Activated CD4-positive, alpha-beta memory T cell treated with anti-CD3 and anti-CD28 coated beads, Interleukin-2, amount 10 ng/mL, durations not matched to agents 7 days and 5 days (primary cell): Measurements from ENCODE around the gene PLA2G15. TPM values are rescaled to one million over a fixed set of nuclear protein-coding genes. Genes with fewer than 3 reads are reported as not detected.

Experiments used
- CTCF ChIA-PET: fragments of 350-600 bp; sonication (Branson Sonifier 250); formaldehyde crosslinking; loops from one replicate; lab custom pipeline; 2021; ENCODE audit warnings: antibody characterized with exemption, inconsistent platforms; lab: Charles Lee
- POLR2A ChIA-PET: fragments of 350-600 bp; sonication (Branson Sonifier 250); formaldehyde crosslinking; loops from one replicate; lab custom pipeline; 2021; ENCODE audit warnings: antibody characterized with exemption; lab: Charles Lee
- DNase-seq: peaks from one replicate; pipeline ENCODE4 v3.0.0-alpha.2; 2020
- H3K27ac Mint-ChIP-seq: one replicate; pipeline ENCODE4 v1.8.0; 2021; ENCODE audit warnings: mild to moderate bottlenecking, mixed read lengths
- H3K27me3 Mint-ChIP-seq: one replicate; pipeline ENCODE4 v1.8.0; 2021; ENCODE audit warnings: mixed read lengths
- H3K36me3 Mint-ChIP-seq: one replicate; pipeline ENCODE4 v1.8.0; 2021; ENCODE audit warnings: low read depth, mixed read lengths
- H3K4me1 Mint-ChIP-seq: one replicate; pipeline ENCODE4 v1.8.0; 2021; ENCODE audit warnings: mixed read lengths
- H3K4me3 Mint-ChIP-seq: one replicate; pipeline ENCODE4 v1.8.0; 2021; ENCODE audit warnings: mild to moderate bottlenecking, mixed read lengths
- H3K9me3 Mint-ChIP-seq: one replicate; pipeline ENCODE4 v1.8.0; 2021; ENCODE audit warnings: mixed read lengths
- total RNA-seq, 2 experiments: library from RNA; stranded (reverse); gene quantifications; one replicate each; pipeline ENCODE4 v1.2.3, GENCODE V29; 2021

The PLA2G15 gene, protein sequence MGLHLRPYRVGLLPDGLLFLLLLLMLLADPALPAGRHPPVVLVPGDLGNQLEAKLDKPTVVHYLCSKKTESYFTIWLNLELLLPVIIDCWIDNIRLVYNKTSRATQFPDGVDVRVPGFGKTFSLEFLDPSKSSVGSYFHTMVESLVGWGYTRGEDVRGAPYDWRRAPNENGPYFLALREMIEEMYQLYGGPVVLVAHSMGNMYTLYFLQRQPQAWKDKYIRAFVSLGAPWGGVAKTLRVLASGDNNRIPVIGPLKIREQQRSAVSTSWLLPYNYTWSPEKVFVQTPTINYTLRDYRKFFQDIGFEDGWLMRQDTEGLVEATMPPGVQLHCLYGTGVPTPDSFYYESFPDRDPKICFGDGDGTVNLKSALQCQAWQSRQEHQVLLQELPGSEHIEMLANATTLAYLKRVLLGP
- total RNA-seq = 1 to 10 TPM; 7.4 to 7.5 TPM

DNA sequence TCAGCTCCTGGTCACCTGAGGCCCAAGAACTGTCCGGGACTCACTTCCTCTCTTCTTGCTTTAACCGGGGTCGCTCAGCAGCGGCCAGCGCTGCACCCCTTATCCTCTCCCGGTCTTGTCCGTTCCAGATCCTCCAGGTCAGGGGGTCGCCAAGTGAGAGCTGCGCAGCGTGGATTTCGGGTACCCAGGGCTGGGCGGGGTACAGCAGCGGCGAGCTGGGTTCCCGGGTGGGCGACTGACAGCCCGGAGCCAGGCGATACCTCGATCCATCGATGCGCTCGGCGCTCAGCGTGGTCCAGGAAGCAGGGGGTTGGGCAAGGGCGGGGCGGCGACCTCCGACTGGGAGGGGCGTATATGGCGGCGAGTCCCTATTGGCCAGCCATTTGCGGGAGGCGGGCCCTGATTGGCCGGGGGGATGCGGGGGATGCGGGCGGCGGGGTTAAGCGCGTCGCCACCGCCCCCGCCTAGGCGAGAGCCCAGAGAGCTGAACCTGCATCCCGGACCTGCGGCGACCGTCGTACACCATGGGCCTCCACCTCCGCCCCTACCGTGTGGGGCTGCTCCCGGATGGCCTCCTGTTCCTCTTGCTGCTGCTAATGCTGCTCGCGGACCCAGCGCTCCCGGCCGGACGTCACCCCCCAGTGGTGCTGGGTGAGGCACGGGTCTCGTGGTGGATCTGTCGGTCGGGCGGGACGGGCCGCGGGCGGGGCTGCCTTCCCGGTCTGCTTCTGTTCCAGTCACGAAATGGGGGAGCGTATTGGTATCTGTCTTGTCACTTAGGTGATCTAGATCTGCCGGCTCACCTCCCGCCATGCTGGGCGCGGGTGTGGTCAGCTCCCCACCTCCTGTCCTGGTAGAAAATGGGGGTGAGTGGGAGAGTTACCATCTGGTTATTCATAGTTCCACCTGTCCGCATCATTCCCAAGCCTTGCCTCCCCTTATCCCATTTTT, at the start of gene PLA2G15:
Gene PLA2G15, plus strand, starts transcription at position 471 of the 951 bp plus-strand sequence. Its CDS starts 54 bp downstream, at position 525.
- H3K27me3 Mint-ChIP-seq = peaks cover 1% of the 10 kb centered on the region
- H3K4me3 Mint-ChIP-seq = peak within 1 kb of the TSS; percentile 96
- H3K36me3 Mint-ChIP-seq = no peaks in the 10 kb centered on the region
- peaks cover 23% of the 10 kb centered on the region for H3K4me1 Mint-ChIP-seq
- ChIA-PET CTCF (interaction anchor here (0.9 to 3.6 kb wide), 5 partner anchors 13 to 83 kb away, joined by 3 to 19 read pairs (median 8); partner anchors contain the start of genes PRMT7 and SLC7A6), POLR2A (interaction anchor here (0.7 to 2.3 kb wide), 11 partner anchors 9 to 411 kb away, joined by 3 to 11 read pairs (median 4); partner anchors contain the start of genes ESRP2, PRMT7, SLC7A6 and SLC7A6OS)
- peak within 1 kb of the TSS; percentile 79 for H3K27ac Mint-ChIP-seq
- H3K9me3 Mint-ChIP-seq = no peaks in the 10 kb centered on the region
- DNase-seq = peak; percentile 96

DNA sequence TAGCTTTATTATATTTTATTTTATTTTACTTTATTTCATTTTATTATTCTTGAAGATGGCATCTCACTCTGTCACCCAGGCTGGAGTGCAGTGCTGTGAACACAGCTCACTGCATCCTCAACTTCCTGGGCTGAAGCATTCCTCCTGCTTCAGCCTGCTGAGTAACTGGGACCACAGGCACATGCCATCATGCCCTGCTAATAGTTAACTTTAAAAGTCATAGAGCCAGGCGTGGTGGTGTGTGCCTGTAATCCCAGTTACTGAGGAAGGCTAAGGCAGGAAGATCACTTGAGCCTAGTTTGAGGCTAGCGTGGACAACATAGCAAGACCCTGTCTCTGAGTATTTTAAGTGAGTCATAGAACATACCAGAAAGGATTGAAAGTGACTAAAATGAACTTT, 47.9 kb upstream of the PLA2G15 start:
- ChIA-PET POLR2A (no interaction called here), CTCF (interaction anchor here (0.7 kb wide), 1 partner anchor 117 kb away, joined by 3 read pairs; no protein-coding TSS in a partner anchor)
- no peak for DNase-seq
- no peaks in the 10 kb centered on the region for H3K27me3 Mint-ChIP-seq
- peaks cover 11% of the 10 kb centered on the region for H3K4me1 Mint-ChIP-seq
- H3K27ac Mint-ChIP-seq = no peak overlapping the region
- H3K36me3 Mint-ChIP-seq = peaks cover 30% of the 10 kb centered on the region
- H3K4me3 Mint-ChIP-seq = no peak overlapping the region
- H3K9me3 Mint-ChIP-seq = no peaks in the 10 kb centered on the region

DNA sequence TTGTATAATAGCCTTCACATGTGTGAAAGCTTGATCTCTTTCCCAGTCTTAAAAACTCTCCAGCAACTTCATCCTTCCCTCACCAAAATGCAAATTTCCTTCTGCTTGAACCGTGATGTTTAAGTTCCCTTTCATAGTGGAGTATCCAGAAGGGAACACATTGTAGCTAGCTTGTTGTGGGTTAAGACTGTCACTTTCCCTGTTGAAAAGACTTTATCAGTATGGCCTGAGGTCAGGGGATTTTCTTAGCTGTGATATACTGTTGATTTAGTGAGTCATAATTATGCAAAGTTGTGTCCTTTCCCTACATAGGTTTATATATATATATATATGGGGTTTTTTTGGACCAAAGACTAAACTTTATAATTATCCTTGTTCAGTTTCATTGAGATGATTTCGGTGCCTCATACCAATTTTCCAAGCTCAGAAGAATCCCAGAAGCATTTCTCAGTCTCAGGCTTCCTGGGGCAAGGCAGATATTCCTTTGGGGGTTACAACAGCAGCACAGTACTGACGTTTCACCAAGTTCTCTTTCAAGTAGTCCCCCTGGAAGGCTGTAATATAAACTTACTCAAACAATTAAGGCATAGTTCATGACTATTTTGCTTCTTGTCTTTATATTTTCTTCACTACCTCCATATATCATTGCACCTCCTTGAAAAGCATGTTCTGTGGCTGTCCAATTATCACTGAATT, 44.9 kb upstream of the PLA2G15 start:
- ChIA-PET POLR2A (no interaction called here), CTCF (no interaction called here)
- Mint-ChIP-seq H3K9me3 (no peaks in the 10 kb centered on the region), H3K4me1 (peaks cover 11% of the 10 kb centered on the region), H3K27me3 (no peaks in the 10 kb centered on the region), H3K4me3 (no peak overlapping the region), H3K36me3 (peaks cover 18% of the 10 kb centered on the region), H3K27ac (no peak overlapping the region)
- DNase-seq = no peak

DNA sequence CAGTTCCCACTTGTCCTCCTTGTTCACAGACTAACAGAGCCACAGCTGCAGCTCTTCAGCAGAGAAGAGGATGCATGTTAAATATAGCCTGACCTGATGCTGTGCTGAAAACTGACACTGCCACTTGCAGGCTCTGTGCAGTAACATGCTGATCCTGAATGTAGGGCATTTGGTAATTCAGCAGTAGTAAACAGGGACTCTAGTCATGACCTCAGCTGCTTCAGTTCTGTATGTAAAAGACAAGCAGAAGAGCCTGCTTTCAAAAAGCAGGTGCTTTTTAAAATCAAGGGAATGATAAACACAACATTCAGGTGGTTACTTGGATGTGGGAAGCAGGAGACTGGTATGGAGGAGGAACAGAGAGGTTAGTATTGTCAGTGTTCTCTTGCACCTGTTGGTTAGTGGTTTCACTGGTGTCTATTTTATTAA, 43.1 kb upstream of the PLA2G15 start:
- Mint-ChIP-seq H3K4me1 (peaks cover 11% of the 10 kb centered on the region), H3K27me3 (no peaks in the 10 kb centered on the region), H3K9me3 (no peaks in the 10 kb centered on the region), H3K27ac (no peak overlapping the region), H3K36me3 (peaks cover 25% of the 10 kb centered on the region), H3K4me3 (no peak overlapping the region)
- ChIA-PET POLR2A (no interaction called here), CTCF (no interaction called here)
- no peak for DNase-seq

DNA sequence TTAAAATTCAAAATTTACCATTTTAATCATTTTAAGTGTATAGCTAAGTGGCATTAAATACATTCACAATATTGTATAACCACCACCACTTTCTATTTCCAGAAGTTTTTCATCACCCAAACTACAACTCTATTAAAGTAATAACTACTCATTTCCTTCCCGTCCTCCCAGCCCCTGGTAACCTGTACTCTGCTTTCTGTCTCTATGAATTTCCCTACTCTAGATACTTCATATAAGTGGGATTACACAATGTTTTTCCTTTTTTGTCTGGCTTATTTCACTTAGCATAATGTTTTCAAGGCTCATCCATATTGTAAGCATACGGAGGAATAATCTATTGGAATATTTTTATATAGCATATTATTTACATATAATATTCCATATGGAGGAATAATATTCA, 38.9 kb upstream of the PLA2G15 start:
- Mint-ChIP-seq H3K36me3 (peaks cover 46% of the 10 kb centered on the region), H3K9me3 (no peaks in the 10 kb centered on the region), H3K27me3 (no peaks in the 10 kb centered on the region), H3K4me3 (no peak overlapping the region), H3K4me1 (peaks cover 29% of the 10 kb centered on the region), H3K27ac (no peak overlapping the region)
- DNase-seq = no peak
- ChIA-PET POLR2A (interaction anchor here (1.1 kb wide), 1 partner anchor 1655 kb away, joined by 3 read pairs; no protein-coding TSS in a partner anchor), CTCF (interaction anchor here (0.8 kb wide), 1 partner anchor 8 kb away, joined by 3 read pairs; no protein-coding TSS in a partner anchor)

DNA sequence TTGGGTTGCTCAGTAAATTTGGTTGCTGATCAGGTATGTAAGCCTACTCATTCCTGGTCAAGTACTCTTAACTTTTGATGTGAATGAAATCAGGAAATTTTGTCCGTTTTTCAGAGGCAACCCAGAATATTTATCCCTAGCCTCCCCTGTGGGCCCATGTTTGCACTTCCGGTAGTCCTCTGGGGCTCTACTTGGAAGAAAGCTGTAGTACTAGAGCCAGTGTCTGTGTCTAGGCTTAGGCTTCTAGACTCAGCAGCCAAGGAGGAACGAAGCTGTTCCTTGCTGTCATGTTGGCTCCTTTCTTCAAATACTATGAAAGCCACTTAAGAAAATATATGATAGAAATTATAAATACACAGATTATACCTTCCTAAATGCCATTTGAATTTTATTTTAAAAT, 30.4 kb upstream of the PLA2G15 start:
- Mint-ChIP-seq H3K36me3 (peaks cover 50% of the 10 kb centered on the region), H3K27me3 (no peaks in the 10 kb centered on the region), H3K4me3 (no peak overlapping the region), H3K9me3 (no peaks in the 10 kb centered on the region), H3K27ac (no peak overlapping the region), H3K4me1 (peaks cover 30% of the 10 kb centered on the region)
- ChIA-PET POLR2A (interaction anchor here (0.7 kb wide), 1 partner anchor 27 kb away, joined by 3 read pairs; no protein-coding TSS in a partner anchor), CTCF (interaction anchor here (1.1 kb wide), 1 partner anchor 174 kb away, joined by 3 read pairs; no protein-coding TSS in a partner anchor)
- no peak for DNase-seq

DNA sequence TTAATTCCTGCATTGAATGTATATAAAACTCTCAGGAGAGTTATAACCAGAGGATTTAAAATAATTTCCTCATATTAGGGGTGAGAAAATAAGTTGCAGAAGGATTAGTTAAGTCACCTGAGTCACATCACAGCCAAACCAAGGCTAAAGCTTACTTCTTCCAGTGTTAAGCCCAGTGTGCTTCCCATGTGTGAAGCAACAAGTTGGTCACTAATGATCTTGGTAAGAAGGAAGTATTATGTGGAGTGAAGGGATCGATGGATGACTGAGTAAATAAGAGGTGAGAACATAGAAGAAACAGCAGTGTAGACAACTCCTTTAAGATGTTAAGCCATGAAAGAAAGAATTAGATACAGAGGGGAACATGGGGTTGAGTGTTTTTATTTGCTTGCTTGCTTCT, 29.9 kb upstream of the PLA2G15 start:
- CTCF ChIA-PET = no interaction called here
- Mint-ChIP-seq H3K4me3 (no peak overlapping the region), H3K9me3 (no peaks in the 10 kb centered on the region), H3K27me3 (no peaks in the 10 kb centered on the region), H3K4me1 (peaks cover 32% of the 10 kb centered on the region), H3K27ac (no peak overlapping the region), H3K36me3 (peaks cover 51% of the 10 kb centered on the region)
- POLR2A ChIA-PET = interaction anchor here (0.7 kb wide), 1 partner anchor 27 kb away, joined by 3 read pairs; no protein-coding TSS in a partner anchor
- no peak for DNase-seq

DNA sequence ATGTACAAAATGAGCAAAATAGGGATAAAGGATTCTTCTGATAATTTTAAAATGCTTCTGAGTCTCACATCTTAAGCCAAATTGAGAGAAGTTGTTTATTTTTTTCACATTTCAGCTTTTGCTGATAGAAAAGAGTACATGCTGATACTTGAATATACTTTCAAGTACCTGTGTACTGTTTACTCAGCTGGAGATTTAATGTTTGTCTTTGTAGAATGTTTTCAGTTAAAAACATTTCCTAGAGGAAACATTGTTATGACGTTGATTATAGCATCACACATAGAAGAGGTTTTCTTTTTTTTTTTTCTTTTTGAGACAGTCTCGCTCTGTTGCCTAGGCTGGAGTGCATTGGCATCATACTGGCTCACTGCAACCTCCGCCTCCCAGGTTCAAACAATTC, 28.9 kb upstream of the PLA2G15 start:
- POLR2A ChIA-PET = no interaction called here

DNA sequence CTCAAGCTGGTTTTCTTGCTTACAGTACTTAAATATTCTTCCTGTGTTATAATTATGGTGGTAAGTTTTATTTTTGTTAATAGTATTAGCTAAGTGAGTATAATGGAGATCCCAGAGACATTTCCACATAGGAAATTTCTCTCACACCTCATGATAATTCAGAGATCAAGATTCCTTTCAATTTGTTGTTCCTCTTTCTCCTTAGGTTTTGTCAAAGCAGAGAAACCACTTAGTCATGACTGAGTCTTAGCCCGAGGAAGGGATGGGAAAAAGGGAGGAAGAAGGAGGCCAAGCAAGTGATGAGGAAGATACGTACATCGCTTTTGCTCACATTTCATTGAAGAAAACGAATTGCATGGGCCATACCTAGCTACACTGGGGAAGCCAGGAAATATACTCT, 27.7 kb upstream of the PLA2G15 start:
- no peak for DNase-seq
- H3K9me3 Mint-ChIP-seq = no peaks in the 10 kb centered on the region
- POLR2A ChIA-PET = interaction anchor here (1.3 kb wide), 2 partner anchors 9 to 10 kb away, joined by 5 read pairs; no protein-coding TSS in a partner anchor
- H3K4me3 Mint-ChIP-seq = no peak overlapping the region
- H3K36me3 Mint-ChIP-seq = peaks cover 46% of the 10 kb centered on the region
- peak overlapping the region; percentile 59 for H3K27ac Mint-ChIP-seq
- CTCF ChIA-PET = interaction anchor here (0.9 to 2.1 kb wide), 2 partner anchors 11 to 44 kb away, joined by 3 to 7 read pairs; no protein-coding TSS in a partner anchor
- peaks cover 10% of the 10 kb centered on the region for H3K4me1 Mint-ChIP-seq
- no peaks in the 10 kb centered on the region for H3K27me3 Mint-ChIP-seq

More for the DNA sequence above, 28.9 kb upstream of the PLA2G15 start:
- DNase-seq = no peak
- Mint-ChIP-seq H3K36me3 (peaks cover 48% of the 10 kb centered on the region), H3K9me3 (no peaks in the 10 kb centered on the region), H3K4me3 (no peak overlapping the region), H3K27ac (no peak overlapping the region), H3K27me3 (no peaks in the 10 kb centered on the region), H3K4me1 (peaks cover 22% of the 10 kb centered on the region)
- CTCF ChIA-PET = interaction anchor here (0.6 to 2.1 kb wide), 3 partner anchors 12 to 76 kb away, joined by 3 to 7 read pairs (median 3); no protein-coding TSS in a partner anchor

DNA sequence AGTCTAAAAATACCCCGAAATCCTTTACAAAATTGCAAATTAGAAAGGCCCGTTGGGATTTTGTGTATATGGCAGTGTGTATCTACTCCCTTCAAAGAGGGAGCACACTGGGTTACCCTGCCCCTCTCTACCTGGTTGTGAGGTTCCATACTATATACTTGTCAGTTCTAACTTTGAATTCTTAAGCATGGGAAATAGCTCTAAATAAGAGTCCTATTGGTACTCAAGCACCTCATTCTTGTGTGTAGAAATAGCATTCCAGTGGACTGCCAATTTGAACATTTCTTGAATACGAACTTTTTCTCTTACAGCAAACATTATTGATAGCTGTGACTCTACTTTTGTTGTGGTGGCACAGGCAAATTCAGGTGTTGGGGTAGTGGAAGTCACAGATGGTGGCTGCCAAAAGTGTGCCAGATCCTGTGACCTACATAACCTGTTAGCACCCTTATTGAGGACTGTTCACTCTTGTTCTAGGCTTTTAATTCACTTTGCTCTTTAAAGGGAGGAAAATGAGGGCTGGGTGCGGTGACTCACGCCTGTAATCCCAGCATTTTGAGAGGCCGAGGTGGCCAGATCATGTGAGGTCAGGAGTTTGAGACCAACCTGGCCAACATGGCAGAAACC, 25.3 kb upstream of the PLA2G15 start:
- Mint-ChIP-seq H3K27ac (no peak overlapping the region), H3K27me3 (no peaks in the 10 kb centered on the region), H3K4me3 (no peak overlapping the region), H3K36me3 (peaks cover 41% of the 10 kb centered on the region), H3K9me3 (no peaks in the 10 kb centered on the region), H3K4me1 (peaks cover 10% of the 10 kb centered on the region)
- DNase-seq = no peak
- POLR2A ChIA-PET = interaction anchor here (1.1 kb wide), 1 partner anchor 8 kb away, joined by 3 read pairs; no protein-coding TSS in a partner anchor
- CTCF ChIA-PET = interaction anchor here (1.1 kb wide), 1 partner anchor 9 kb away, joined by 4 read pairs; no protein-coding TSS in a partner anchor

DNA sequence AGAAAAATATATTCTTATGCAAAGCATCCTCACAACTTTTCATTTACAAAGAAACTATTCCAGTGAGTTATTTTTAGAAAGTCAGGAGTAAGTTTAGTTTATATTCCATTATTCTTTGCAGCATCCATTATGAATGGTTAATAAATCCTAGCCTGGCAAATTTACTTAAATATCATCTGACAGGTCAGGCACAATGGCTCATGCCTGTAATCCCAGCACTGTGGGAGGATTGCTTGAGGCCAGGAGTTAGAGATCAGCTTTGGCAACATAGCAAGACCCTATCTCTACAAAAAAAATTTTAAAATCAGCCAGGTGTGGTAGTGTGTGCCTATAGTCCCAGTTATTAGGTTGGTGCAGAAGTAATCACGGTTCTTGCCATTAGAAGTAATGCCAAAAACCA, 22.1 kb upstream of the PLA2G15 start:
- Mint-ChIP-seq H3K27me3 (no peaks in the 10 kb centered on the region), H3K9me3 (no peaks in the 10 kb centered on the region), H3K4me1 (peaks cover 32% of the 10 kb centered on the region), H3K36me3 (peaks cover 50% of the 10 kb centered on the region), H3K27ac (no peak overlapping the region), H3K4me3 (no peak overlapping the region)
- POLR2A ChIA-PET = no interaction called here
- CTCF ChIA-PET = no interaction called here
- no peak for DNase-seq
